BLaER1 treated with 17β-estradiol and CSF1 and Interleukin-3, amounts not matched to agents 10 nM and 100 nM (cell line): ENCODE measurements around the gene FNDC3B.
"Not testable (repeated sequence)": the region's sequence is repeated elsewhere in the genome, so short reads cannot be mapped to it uniquely, and the experiment has no call there.

Experiments
- H3K27ac ChIP-seq, 11 experiments: shearing (Covaris generic); formaldehyde crosslinking; 2 replicates each; pipeline ENCODE4 v1.8.1; 2022
- H3K27me3 ChIP-seq, 11 experiments: shearing (Covaris generic); formaldehyde crosslinking; 2 replicates each; pipeline ENCODE4 v1.8.1; 2022
- H3K36me3 ChIP-seq, 11 experiments: shearing (Covaris generic); formaldehyde crosslinking; 2 replicates each; pipeline ENCODE4 v1.8.1; 2022
- H3K4me1 ChIP-seq, 10 experiments: shearing (Covaris generic); formaldehyde crosslinking; 2 replicates each; pipeline ENCODE4 v1.8.1; 2022
- H3K4me2 ChIP-seq, 11 experiments: shearing (Covaris generic); formaldehyde crosslinking; 2 replicates each; pipeline ENCODE4 v1.8.1; 2022
- H3K4me3 ChIP-seq, 10 experiments: shearing (Covaris generic); formaldehyde crosslinking; 2 replicates each; pipeline ENCODE4 v1.8.1; 2022
- H3K9ac ChIP-seq, 11 experiments: shearing (Covaris generic); formaldehyde crosslinking; 2 replicates each; pipeline ENCODE4 v1.8.1; 2022
- H3K9me3 ChIP-seq, 11 experiments: shearing (Covaris generic); formaldehyde crosslinking; replicated peaks in 1 of 11; 2 replicates each; pipeline ENCODE4 v1.8.1; 2022
- H4K20me1 ChIP-seq, 11 experiments: shearing (Covaris generic); formaldehyde crosslinking; 2 replicates each; pipeline ENCODE4 v1.8.1; 2022
- Cebpa-rat ChIP-seq, 11 experiments: shearing (Covaris generic); IDR thresholded peaks; 2 replicates each; pipeline ENCODE4 v1.8.1; 2022

Gene FNDC3B

DNA sequence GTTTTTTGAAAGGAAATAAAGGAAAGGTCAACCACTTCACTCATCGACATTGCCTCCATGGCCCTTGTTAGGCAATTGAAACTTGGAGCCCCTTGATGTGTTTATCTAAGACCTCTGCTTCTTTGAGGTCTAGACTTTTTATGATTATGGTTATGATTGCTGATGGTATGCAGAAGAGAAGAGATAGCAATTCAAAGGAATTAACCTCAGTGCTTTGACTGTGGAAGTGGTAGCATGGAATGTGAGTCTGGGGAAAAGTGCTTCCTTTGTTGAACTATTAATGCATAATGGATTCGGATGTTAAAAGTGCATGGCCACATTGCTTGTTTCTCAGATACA is 46.1 kb downstream of the FNDC3B start:
- peaks cover 5 to 98% (median 29%) of the 10 kb centered on the region in 11 experiments; a peak in 15 of 22 replicates for H4K20me1 ChIP-seq
- H3K27me3 ChIP-seq, result no peaks in the 10 kb centered on the region
- H3K9ac ChIP-seq, result no peak overlapping the region
- no peak overlapping the region for H3K4me2 ChIP-seq
- TF ChIP-seq Cebpa-rat (IDR thresholded peaks at IDR 0.05), result no peak
- no peak overlapping the region for H3K27ac ChIP-seq
- peaks cover 0 to 22% (median 0%) of the 10 kb centered on the region in 10 experiments; a peak in 6 of 20 replicates for H3K4me1 ChIP-seq
- H3K4me3 ChIP-seq, result no peak overlapping the region
- peaks cover 11 to 39% (median 21%) of the 10 kb centered on the region in 11 experiments; a peak in 18 of 22 replicates for H3K36me3 ChIP-seq
- no peaks in the 10 kb centered on the region for H3K9me3 ChIP-seq

DNA sequence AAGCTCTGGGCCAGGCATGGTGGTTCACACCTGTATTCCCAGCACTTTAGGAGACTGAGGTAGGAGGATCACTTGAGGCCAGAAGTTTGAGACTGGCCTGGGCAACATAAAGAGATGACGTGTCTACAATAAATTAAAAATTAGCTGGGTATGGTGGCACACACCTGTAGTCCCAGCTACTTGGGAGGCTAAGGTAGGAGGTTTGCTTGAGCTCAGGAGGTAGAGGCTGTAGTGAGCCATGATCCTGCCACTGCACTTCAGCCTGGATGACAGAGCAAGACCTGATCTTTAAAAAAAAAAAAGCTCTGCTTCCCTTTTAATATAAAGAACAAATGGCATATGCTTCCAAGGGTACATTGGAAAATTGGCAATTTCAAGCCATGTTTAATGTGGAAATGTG is 46.7 kb downstream of the FNDC3B start:
- H3K27ac ChIP-seq, result no peak overlapping the region
- H3K36me3 ChIP-seq, result peaks cover 11 to 38% (median 21%) of the 10 kb centered on the region in 11 experiments; a peak in 18 of 22 replicates
- peaks cover 5 to 98% (median 29%) of the 10 kb centered on the region in 11 experiments; a peak in 14 of 22 replicates for H4K20me1 ChIP-seq
- no peaks in the 10 kb centered on the region for H3K9me3 ChIP-seq
- H3K4me1 ChIP-seq, result peaks cover 0 to 22% (median 0%) of the 10 kb centered on the region in 10 experiments; a peak in 6 of 20 replicates
- no peak overlapping the region for H3K9ac ChIP-seq
- no peak overlapping the region for H3K4me3 ChIP-seq
- H3K4me2 ChIP-seq, result no peak overlapping the region
- H3K27me3 ChIP-seq, result no peaks in the 10 kb centered on the region
- TF ChIP-seq Cebpa-rat (IDR thresholded peaks at IDR 0.05), result no peak

DNA sequence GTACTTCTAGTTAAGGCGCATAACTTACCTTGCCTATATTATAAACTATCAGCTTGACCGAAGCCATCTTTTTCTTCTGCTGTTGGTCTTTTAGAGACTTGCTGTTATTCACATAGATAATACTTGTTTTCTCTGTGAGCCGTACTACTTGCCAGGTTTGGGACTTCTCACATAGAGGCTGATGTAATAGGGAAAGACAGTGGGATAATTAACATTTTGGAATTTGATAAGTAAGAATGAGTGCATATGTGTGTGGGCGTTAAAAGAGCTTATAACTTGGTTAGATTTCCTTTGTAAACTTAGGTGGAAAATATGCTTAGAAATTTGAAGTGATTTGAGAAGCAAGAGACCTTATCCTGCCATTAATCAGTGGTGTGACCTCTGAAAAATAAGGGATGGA is 47.8 kb downstream of the FNDC3B start:
- H3K4me2 ChIP-seq, result peak overlapping the region in 1 of 11 experiments; percentile 22; a peak in 1 of 22 replicates

DNA sequence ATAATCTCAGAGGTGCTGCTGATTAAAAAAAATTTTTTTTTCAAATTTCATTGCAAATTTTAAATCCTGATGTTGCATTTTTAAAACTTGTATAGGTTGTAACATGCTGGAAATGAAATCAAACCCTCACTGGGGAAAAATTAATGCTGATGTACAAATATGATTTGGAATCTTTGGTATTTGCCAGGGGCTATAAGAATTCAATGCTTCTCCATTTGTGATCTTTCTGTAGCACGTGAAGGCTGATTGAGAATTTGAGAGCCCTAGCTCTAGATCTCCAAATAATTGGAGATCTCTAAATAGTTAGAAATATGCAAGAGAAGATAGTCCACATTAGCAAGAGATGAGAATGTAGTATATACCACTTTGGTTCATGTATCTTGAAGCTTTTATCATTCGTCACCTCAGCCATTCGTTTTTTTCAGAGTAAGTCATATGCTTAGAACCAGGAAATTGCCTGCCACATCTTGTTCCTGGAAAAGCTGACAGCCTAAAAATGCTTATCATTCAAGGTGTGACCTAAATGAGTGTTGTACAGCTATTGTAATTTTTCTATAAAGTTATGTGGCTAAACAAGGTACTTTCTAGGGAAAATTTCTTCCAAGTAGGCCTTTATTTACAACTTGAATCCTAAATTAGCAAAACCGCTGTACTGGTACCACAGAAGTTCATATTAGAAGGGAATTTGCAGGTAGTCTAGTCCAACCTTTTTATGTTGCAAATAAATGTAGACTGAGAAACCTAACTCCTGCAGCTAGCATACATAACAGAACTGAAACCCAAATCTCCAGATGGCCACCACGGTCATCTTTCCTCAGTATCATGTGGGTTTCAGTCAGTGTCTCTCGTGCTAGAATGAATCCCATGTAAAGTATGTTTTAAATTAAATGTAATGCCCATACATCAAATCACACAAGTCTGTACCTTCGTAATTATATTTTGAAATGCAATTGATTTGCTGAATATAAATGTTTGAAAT is 48.5 kb downstream of the FNDC3B start:
- Histone ChIP-seq H3K4me1 (peaks cover 0 to 22% (median 0%) of the 10 kb centered on the region in 10 experiments; a peak in 6 of 20 replicates), H3K27ac (no peak overlapping the region), H3K4me2 (peak overlapping the region in 2 of 11 experiments; percentile 8 to 22; a peak in 2 of 22 replicates)

More for the DNA sequence above, 47.8 kb downstream of the FNDC3B start:
- Histone ChIP-seq H4K20me1 (peaks cover 5 to 98% (median 29%) of the 10 kb centered on the region in 11 experiments; a peak in 13 of 22 replicates), H3K9me3 (0 out of 22 replicates have a peak, but pooled peaks cover 0 to 2% (median 0%) of the 10 kb centered on the region in 11 experiments), H3K9ac (no peak overlapping the region), H3K27ac (no peak overlapping the region), H3K36me3 (peaks cover 6 to 43% (median 17%) of the 10 kb centered on the region in 11 experiments; a peak in 18 of 22 replicates), H3K4me3 (no peak overlapping the region), H3K4me1 (peaks cover 0 to 22% (median 0%) of the 10 kb centered on the region in 10 experiments; a peak in 6 of 20 replicates), H3K27me3 (no peaks in the 10 kb centered on the region)
- no peak for TF ChIP-seq Cebpa-rat (IDR thresholded peaks at IDR 0.05)

DNA sequence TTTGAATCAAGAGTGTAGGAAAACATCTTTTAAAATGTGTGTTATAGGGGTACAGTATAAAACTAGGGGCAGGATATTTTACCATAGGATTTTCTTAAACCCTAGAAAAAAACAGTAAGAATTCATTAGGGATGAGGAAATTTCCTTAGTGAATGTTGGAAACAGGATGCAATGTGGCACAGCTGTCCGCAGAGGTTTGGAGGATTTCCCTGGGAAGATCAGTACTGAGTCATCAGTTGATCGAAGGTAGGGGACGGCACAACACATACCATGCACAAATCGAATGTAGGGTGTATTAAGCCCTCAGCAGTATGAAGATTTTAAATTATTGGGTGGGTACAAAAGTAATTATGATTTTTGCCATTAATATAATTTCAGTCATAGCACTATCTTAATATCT is 49.9 kb downstream of the FNDC3B start:
- H3K4me1 ChIP-seq, result peaks cover 0 to 22% (median 0%) of the 10 kb centered on the region in 10 experiments; a peak in 6 of 20 replicates
- H3K9ac ChIP-seq, result no peak overlapping the region
- no peak overlapping the region for H3K4me3 ChIP-seq
- H3K36me3 ChIP-seq, result peaks cover 0 to 36% (median 9%) of the 10 kb centered on the region in 11 experiments; a peak in 15 of 22 replicates
- H3K27ac ChIP-seq, result no peak overlapping the region
- H4K20me1 ChIP-seq, result peaks cover 0 to 85% (median 28%) of the 10 kb centered on the region in 11 experiments; a peak in 11 of 22 replicates
- H3K9me3 ChIP-seq, result peaks cover 5 to 23% (median 12%) of the 10 kb centered on the region in 11 experiments; a peak in 17 of 22 replicates
- H3K4me2 ChIP-seq, result no peak overlapping the region
- TF ChIP-seq Cebpa-rat (IDR thresholded peaks at IDR 0.05), result no peak
- H3K27me3 ChIP-seq, result no peaks in the 10 kb centered on the region

More for the DNA sequence above, 48.5 kb downstream of the FNDC3B start:
- H3K27me3 ChIP-seq, result no peaks in the 10 kb centered on the region
- no peak overlapping the region for H3K4me3 ChIP-seq
- no peak for TF ChIP-seq Cebpa-rat (IDR thresholded peaks at IDR 0.05)
- H4K20me1 ChIP-seq, result peaks cover 0 to 98% (median 28%) of the 10 kb centered on the region in 11 experiments; a peak in 12 of 22 replicates
- no peak overlapping the region for H3K9ac ChIP-seq
- peaks cover 0 to 43% (median 15%) of the 10 kb centered on the region in 11 experiments; a peak in 17 of 22 replicates for H3K36me3 ChIP-seq
- peaks cover 0 to 9% (median 4%) of the 10 kb centered on the region in 11 experiments; a peak in 13 of 22 replicates for H3K9me3 ChIP-seq

DNA sequence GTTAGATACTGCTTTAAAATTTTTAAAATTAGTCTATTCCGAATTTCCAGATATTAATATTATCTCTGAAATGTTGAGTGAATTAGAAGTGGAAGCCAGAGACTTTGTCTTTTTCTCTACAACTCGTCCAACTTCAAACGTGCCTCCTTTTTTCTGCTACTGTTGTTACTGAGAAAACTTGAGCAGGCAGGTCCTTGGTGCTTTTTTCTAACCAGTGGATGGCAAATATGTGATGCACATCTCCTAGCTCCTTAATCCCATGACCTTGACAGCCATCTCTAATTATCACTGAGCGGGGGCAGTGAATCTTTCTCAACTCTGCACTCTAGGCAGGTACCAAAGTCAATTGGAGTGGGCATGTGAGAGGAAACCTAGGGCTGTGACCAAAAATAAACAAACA is 50.7 kb downstream of the FNDC3B start:
- Histone ChIP-seq H3K4me1 (peaks cover 0 to 29% (median 0%) of the 10 kb centered on the region in 10 experiments; a peak in 6 of 20 replicates), H3K4me2 (no peak overlapping the region), H3K9ac (no peak overlapping the region), H3K27me3 (no peaks in the 10 kb centered on the region), H3K36me3 (peaks cover 0 to 36% (median 9%) of the 10 kb centered on the region in 11 experiments; a peak in 13 of 22 replicates), H3K4me3 (no peak overlapping the region), H3K27ac (no peak overlapping the region), H3K9me3 (peaks cover 5 to 24% (median 12%) of the 10 kb centered on the region in 11 experiments; a peak in 17 of 22 replicates), H4K20me1 (peaks cover 0 to 85% (median 28%) of the 10 kb centered on the region in 11 experiments; a peak in 11 of 22 replicates)
- TF ChIP-seq Cebpa-rat (IDR thresholded peaks at IDR 0.05), result no peak

DNA sequence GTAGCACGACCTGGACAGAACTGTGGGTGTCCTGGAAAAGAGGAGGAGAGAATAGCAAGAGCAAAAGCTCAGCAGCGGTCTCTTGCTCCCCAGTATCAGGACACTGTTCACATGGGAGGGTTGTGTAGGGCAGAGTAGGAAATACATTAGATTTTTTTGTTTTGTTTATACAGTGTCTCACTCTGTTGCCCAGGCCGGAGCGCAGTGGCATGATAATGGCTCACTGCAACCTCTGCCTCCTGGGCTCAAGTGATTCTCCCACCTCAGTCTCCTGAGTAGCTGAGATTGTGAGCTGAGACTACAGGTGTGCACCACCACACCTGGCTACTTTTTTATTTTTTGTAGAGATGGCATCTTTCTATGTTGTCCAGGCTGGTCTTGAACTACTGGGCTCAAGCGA is 53.3 kb downstream of the FNDC3B start:
- Histone ChIP-seq H3K9me3 (peaks cover 5 to 24% (median 12%) of the 10 kb centered on the region in 11 experiments; a peak in 17 of 22 replicates), H3K4me1 (peaks cover 0 to 43% (median 4%) of the 10 kb centered on the region in 10 experiments; a peak in 9 of 20 replicates), H3K27ac (no peak overlapping the region), H3K27me3 (no peaks in the 10 kb centered on the region), H4K20me1 (peaks cover 0 to 84% (median 21%) of the 10 kb centered on the region in 11 experiments; a peak in 14 of 22 replicates), H3K36me3 (peaks cover 0 to 24% (median 9%) of the 10 kb centered on the region in 11 experiments; a peak in 14 of 22 replicates), H3K4me2 (no peak overlapping the region), H3K4me3 (no peak overlapping the region), H3K9ac (no peak overlapping the region)
- TF ChIP-seq Cebpa-rat (IDR thresholded peaks at IDR 0.05), result no peak

DNA sequence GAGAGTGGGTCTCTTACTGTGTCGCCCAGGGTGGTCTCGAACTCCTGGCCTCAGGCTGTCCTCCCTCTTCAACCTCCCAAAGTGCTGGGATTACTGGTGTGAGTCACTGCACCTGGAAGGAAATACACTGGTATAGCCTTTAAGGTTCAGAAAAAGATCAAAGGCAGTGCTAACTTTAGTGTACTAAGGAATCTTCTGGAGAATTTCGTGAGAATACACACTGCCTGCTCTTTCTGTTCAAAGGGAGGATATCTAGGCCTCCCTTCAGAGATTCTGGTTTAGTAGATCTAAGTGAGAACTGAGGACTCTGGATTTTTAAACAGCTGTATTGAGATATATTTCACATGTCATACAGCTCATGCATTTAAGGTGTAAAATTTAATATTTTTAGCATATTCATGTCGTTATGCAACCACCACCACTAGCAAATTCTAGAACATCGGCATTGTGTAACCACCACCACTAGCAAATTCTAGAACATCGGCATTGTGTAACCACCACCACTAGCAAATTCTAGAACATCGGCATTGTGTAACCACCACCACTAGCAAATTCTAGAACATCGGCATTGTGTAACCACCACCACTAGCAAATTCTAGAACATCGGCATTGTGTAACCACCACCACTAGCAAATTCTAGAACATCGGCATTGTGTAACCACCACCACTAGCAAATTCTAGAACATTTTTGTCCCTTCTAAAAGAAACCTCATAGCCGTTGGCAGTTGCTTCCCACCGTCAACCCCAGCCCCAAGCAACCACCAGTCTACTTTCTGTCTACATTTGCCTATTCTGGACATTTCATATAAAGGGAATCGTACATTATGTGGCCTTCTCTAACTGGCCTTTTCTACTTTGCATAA is 54.4 kb downstream of the FNDC3B start:
- H3K27me3 ChIP-seq, H3K4me2 ChIP-seq, H3K4me3 ChIP-seq, H3K9ac ChIP-seq, H3K27ac ChIP-seq: not testable (repeated sequence)
- peaks cover 0 to 36% (median 9%) of the 10 kb centered on the region in 11 experiments; a peak in 14 of 22 replicates for H3K36me3 ChIP-seq
- H3K4me1 ChIP-seq, result peaks cover 2 to 46% (median 4%) of the 10 kb centered on the region in 10 experiments; a peak in 12 of 20 replicates
- H4K20me1 ChIP-seq, result peaks cover 0 to 86% (median 25%) of the 10 kb centered on the region in 11 experiments; a peak in 15 of 22 replicates
- peaks cover 5 to 24% (median 12%) of the 10 kb centered on the region in 11 experiments; a peak in 17 of 22 replicates for H3K9me3 ChIP-seq
- peak in 1 of 11 experiments; percentile 23; a peak in 1 of 22 replicates for TF ChIP-seq Cebpa-rat (IDR thresholded peaks at IDR 0.05)
